Stimulated activated naive CD4-positive, alpha-beta T cell treated with Interleukin-2 at 50 U/mL for 16 hours (primary cell): Measurements from ENCODE around the gene RAG2.
A peak's percentile ranks its signal among the peaks of the same experiment; 100 is the strongest.
"Not testable (repeated sequence)": the region's sequence is repeated elsewhere in the genome, so short reads cannot be mapped to it uniquely, and the experiment has no call there.

ENCODE experiments used
- DNase-seq: peaks from one replicate; lab custom pipeline; 2025; lab: John Stamatoyannopoulos, UW

RAG2 gene

GRCh38 chr11:36600180-36600579 is 2.1 kb upstream of the RAG2 start:
- DNase-seq = no peak

GRCh38 chr11:36596880-36597279 is 1.2 kb downstream of the RAG2 start:
- DNase-seq = no peak

GRCh38 chr11:36594316-36594989 is 3.6 kb downstream of the RAG2 start, which contains the start of gene IFTAP:
IFTAP (plus strand) TSS chr11:36594502; CDS start chr11:36610104, 15,602 bp downstream.
- DNase-seq = no peak

- no peak for DNase-seq
Observed at GRCh38 chr11:36591433-36591832, 6.6 kb downstream of the RAG2 start.

GRCh38 chr11:36590513-36590912 is 7.5 kb downstream of the RAG2 start:
- no peak for DNase-seq

- no peak for DNase-seq
Observed at GRCh38 chr11:36588099-36588498, 9.9 kb downstream of the RAG2 start.

- DNase-seq = no peak
Observed at GRCh38 chr11:36586543-36586942, 11.5 kb downstream of the RAG2 start.

GRCh38 chr11:36583667-36584066 is 14.4 kb downstream of the RAG2 start:
- DNase-seq = no peak

GRCh38 chr11:36581536-36581935 is 16.5 kb downstream of the RAG2 start:
- no peak for DNase-seq

GRCh38 chr11:36578458-36578857 is 19.6 kb downstream of the RAG2 start:
- DNase-seq = no peak

- no peak for DNase-seq
Observed at GRCh38 chr11:36577859-36578258, 20.2 kb downstream of the RAG2 start.

- DNase-seq = no peak
Observed at GRCh38 chr11:36577373-36577772, 20.7 kb downstream of the RAG2 start.

GRCh38 chr11:36574486-36574885 is 23.6 kb downstream of the RAG2 start:
- no peak for DNase-seq

GRCh38 chr11:36569095-36569494 is 28.9 kb downstream of the RAG2 start:
- no peak for DNase-seq

- no peak for DNase-seq
Observed at GRCh38 chr11:36567694-36568093, 30.3 kb downstream of the RAG2 start, which contains the start of gene RAG1. RAG1 (plus strand) TSS chr11:36568007; CDS start chr11:36573305, 5,298 bp downstream.

GRCh38 chr11:36566407-36567053 is 31.5 kb downstream of the RAG2 start:
- no peak for DNase-seq

GRCh38 chr11:36565031-36565610 is 32.9 kb downstream of the RAG2 start:
- no peak for DNase-seq

- peak; percentile 1 for DNase-seq
Observed at GRCh38 chr11:36564376-36565030, 33.5 kb downstream of the RAG2 start.

GRCh38 chr11:36558571-36559413 is 39.2 kb downstream of the RAG2 start:
- DNase-seq = no peak

- DNase-seq = no peak
Observed at GRCh38 chr11:36557991-36558390, 40.0 kb downstream of the RAG2 start.

GRCh38 chr11:36557390-36557789 is 40.6 kb downstream of the RAG2 start:
- not testable (repeated sequence) for DNase-seq
